HG02571 (cell line): ENCODE results near the gene FLYWCH2.
A peak's percentile ranks its signal among the peaks of the same experiment; 100 is the strongest.

Source experiments
- ATAC-seq: cut with Tn5 transposase; IDR thresholded peaks from one replicate; pipeline ENCODE4 v1.9.1; 2021; ENCODE audit warnings: mild to moderate bottlenecking, moderate library complexity; ENCODE audit not compliant: unreplicated experiment

FLYWCH2 gene

DNA sequence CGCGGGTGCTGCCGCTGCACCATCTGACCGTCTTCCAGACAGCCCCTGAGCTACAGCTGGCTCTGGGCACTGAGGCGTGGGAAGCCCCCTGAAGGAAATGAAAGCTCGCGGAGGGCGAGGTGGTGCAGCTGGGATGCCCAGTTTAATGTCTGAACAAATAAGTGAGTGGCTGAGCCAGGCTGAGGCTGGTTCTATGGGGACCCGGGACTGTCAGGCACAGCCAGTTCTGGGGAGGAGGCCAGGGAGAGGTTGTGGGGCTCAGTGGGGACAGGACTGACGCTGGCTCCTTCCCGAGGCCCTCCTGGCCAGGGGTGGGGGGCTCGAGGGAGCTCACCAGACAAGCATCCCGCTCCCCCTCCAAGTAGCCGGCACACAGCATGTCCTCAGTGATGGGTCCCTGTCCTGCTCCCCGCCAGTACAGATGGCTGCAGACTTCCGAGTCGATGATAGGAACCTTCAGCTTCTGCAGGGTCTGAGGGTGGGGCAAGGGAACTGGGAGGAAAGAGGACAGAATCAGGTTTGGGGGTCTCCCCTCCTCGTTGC lies 29.4 kb upstream of the FLYWCH2 start:
- ATAC-seq: no peak

DNA sequence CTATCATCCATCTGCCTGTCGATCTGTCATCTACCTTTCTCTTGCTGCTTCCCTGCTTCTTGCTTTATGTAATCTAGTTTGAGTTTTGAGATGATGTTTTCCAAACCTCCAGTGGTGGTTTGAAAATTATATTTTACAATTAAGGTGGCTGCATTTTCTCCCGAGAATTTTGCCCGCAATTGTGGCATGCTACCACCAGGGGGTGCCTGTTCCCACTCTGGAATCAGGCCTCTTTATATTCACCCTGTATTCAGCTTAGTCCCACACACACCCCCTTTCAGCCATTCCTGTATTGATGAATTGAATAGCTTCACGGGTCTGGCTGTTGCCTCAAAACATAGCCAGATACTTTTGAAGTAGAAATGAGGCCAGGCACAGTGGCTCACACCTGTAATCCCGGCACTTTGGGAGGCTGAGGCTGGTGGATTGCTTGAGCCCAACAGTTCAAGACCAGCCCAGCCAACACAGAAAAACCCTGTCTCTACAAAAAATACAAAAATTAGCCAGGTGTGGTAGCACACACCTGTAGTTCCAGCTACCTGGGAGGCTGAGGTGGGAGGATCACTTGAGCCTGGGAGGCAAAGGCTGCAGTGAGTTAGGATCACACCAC lies 28.2 kb upstream of the FLYWCH2 start:
- no peak for ATAC-seq

DNA sequence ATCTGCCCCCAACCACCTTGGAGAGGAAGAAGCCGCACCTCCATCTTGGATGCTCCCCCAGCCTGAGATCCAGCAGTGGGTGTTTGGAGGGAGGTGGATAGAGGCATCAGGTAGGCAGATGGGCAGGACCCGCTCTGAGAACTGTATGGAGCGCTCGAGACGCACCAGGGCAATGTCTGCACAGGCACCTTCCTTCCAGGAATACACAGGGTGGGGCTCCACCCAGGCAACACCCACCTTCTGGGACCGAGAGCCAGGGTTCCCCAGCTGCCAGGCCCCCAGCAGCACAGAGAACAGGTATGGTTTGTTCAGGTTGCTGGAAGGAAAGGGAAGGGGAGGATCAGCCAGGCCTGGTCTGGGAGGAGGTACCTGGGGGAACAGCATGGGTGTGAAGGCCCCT lies 27.5 kb upstream of the FLYWCH2 start:
- ATAC-seq: no peak

DNA sequence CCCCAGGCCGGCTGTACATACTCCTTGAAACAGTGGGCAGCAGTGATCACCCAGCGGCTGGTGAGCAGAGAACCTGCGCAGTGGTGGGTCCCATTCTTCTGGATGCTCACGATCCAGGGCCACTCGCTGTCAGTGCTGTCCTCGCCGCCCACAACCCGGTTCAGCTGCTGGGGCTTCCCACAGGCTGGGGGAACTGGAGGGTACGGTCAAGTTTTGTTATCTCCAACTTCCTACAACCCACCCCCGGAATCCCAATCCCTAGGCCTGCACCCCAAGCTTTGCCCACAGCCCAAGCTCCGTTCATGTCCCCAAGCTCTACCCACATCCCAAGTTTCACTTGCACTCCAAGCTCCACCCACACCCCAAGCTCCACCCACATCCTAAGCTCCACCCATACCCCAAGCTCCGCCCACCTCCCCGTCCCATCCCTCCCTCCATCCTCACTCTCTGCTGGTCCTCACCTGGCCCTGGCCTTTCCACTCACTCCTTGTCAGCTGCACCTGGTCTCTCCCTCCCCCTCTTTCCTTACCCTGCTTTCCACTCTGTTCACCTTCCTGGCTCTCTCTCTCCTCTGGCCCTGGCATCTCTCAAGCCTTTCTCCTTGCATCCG lies 26.8 kb upstream of the FLYWCH2 start:
- no peak for ATAC-seq

DNA sequence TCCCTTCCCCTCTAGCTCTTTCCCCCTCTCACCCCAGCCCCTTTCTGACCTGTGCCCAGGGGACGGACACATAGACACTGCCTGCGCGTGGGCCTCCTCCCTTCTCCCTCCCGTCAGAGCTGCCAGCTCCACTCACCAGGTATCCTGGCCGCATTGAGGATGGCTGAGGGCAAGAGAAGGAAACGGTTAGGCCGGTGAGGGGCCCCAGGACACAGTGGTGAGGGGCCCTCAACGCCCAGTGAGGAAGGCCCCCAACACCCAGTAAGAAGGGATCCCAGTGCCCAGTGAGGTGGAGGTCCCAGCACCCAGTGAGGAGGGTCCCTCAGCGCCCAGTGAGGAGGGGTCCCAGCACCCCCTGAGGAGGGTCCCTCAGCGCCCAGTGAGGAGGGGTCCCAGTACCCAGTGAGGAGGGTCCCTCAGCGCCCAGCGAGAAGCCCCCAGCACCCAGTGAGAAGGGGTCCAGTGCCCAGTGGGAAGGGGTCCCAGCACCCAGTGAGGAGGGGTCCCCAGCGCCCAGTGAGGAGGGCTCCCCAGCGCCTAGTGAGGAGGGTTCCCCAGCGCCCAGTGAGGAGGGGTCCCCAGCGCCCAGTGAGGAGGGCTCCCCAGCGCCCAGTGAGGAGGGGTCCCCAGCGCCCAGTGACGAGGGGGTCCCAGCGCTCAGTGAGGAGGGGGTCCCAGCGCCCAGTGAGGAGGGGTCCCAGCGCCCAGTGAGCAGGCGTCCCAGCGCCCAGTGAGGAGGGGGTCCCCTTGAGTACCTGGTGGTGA lies 26.1 kb upstream of the FLYWCH2 start:
- ATAC-seq: no peak

DNA sequence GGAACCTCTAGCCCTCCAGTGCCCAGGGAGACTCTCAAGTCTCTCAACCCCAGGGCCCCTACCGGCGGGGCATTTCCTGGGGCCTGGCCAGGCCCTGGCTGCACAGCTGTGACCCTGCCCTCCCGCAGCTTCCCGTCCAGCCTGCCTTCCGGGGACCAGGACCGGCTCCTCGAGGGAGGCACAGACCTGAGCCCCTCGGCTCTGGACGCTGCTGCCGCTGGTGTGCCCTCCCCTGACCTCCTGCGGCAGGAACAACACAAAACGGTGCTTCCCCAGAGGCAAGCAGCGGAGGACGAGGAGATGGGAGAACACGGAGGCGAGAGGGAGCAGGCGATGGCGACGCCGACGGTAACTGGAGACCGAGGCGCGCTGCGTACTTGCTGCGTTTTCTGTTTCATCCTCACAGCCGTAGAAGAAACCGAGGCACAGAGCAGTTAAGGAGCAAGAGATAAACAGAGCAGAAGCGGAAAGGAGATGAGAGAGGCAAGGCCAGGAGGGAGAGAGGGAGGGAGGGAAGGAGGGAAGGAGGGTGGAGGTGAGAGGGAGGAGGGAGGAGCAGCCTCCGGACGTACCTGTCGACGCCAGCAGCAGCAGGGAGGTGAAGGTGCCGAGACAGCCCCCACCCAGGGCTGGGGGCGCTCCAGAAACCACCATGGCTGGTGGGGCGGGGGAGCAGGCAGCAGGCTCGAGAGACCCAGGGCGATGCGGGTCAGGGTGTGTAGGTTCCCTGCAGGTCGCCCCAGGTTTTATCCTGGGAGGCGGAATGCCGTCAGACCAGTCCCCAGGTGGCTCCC lies 25.4 kb upstream of the FLYWCH2 start, which contains the start of gene PRSS22:
Gene PRSS22 (minus strand): TSS at position 720 of the 794 bp plus-strand sequence. CDS start 66 bp downstream, at position 654.
- ATAC-seq: no peak

DNA sequence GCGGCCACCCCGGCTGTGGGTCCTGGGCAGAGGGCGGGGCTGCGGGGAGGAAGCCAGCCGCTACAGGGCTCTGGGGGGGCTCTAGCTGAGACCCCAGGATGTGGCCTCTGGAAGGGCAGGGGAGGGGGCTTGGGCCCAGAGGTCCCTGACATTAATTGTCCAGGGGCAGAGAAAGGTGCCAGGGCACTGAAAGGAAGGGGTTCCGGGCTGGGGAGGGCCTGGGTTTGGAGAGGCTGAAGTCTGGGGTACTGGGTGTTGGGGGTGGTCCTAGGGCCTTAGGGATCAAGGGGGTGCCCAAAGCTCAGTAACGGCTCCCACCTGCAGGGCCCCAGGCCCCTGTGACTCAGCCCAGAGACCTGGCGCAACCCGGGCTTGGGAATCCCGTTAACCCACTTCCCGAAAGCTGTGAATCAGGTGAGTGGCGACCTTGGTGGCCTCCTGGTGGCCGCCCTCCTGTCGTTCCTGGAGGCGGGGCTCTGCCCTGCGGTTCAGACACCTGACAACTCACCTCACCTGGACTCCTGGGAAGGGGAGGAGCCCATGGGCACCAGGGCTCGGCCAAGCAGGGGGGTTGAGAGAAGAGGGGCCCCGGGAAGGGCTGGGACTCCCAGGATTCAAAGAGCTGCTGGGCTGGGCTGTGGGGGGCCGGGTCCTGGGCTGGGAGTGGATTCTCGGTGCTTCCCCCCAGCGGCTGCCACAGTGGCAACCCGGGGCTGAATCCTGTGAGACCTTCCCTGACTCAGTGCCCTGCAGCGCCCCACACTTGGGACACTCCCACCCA lies 24.6 kb upstream of the FLYWCH2 start:
- no peak for ATAC-seq

DNA sequence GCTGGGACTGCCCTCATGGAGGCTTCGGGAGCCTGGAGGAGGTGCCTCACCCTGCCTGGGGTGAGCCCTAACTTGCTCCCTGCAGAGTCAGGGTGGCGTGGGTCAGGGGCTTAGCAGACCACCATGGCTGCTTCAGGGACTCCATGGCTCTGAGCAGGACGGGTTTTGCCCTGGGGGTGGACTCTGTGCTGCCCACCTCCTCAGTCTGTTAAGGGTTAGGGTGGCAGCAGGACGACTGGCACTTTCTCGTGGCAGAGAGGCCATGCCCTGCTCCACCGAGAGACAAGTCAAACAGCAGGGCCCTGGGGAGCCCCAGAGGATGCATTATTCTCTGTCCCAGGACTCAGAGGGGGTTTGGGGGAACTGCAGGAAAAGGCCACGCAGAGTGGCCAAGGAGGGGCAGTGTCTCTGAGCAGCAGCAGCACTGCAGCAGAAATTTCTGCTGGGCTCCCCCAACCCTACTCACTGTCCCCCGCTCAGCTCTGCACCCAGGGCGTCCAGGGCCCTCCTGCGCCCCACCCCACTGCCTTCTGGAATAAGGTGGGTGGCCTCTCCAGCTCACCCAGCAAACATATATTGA lies 23.2 kb upstream of the FLYWCH2 start:
- ATAC-seq: no peak

DNA sequence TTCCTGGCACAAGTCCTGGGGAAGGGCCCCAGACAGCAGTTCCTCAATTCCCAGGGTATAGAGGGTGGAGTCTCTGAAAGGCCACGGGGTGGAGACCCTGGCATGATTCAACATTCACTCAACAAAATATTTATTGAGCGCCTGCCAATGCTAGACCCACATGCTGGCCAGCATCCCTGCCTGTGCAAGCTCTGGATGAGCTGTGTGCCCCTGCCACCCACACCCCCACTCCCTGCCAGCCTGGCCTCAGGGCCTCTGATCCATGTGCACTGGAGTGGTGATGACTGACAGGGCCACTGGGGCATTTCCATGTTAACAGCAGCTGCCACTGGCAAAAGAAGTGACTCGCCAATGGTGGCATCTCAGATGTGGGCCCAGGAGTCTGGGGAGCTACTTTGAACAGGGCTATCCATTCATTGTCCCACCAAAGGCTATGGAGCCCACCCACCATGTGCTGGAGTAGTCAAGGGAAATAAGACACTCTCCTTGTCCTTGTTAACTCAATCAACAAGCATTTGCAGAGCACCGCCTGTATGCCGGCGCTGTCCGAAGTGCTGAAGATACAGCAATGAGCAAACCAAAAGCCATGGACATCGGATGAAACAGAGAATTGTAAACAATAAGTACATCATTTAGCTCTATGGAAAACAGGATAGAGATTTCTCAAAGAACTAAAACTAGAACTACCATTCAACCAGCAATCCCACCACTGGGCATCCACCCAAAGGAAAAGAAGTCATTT lies 22.0 kb upstream of the FLYWCH2 start:
- no peak for ATAC-seq

DNA sequence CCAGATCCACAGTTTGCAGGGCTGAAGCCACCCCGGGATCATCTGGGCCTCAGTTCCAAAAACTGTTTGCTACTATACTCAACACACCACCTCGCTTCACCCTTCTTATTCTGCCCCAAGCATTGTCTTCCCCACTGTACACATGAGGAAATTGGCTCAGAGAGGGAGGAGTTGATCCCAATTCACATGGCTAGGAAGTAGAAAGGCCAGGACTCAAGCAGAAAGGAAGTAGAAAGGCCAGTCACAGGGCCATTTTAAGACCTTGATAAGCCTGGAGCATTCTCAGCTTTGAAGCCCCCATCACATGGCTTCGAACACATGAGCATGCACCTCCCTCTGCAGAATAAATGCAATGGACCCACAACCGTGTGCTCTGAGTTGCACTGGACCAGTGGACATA lies 17.4 kb upstream of the FLYWCH2 start:
- no peak for ATAC-seq

DNA sequence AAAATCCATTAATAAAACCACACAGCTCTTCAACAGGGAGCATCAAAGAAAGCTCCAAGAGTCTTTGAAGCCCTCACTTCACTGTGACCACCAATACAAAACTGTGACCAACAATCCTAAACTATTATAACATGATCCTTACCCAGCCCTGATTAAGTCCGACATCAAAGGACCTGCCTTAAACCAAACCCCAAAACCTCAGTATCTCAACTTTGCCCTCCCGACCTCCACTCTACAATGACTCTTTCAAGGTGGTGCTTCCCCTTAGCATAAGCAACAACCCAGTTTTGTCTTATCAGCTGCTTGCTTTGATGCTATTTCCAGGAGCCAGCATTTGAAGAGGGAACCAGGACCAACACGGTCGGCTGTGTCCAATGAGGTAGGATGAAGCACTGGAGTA lies 16.6 kb upstream of the FLYWCH2 start:
- ATAC-seq: no peak

DNA sequence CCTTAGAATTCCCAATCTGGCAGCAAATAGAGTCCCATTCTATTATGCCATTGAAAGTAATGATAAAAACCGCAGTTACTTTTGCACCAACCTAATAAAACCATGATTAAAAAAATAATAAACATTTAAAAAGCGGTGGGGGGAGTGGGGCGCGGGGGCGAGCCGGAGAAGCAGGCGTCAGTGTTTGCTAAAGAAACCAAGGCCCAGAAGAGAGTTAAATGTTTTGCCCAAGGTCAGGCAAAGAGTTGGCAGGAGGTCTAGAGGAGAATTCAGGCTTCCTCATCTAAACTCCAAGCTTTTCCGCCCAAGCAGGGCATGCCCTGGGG lies 15.4 kb upstream of the FLYWCH2 start:
- no peak for ATAC-seq

DNA sequence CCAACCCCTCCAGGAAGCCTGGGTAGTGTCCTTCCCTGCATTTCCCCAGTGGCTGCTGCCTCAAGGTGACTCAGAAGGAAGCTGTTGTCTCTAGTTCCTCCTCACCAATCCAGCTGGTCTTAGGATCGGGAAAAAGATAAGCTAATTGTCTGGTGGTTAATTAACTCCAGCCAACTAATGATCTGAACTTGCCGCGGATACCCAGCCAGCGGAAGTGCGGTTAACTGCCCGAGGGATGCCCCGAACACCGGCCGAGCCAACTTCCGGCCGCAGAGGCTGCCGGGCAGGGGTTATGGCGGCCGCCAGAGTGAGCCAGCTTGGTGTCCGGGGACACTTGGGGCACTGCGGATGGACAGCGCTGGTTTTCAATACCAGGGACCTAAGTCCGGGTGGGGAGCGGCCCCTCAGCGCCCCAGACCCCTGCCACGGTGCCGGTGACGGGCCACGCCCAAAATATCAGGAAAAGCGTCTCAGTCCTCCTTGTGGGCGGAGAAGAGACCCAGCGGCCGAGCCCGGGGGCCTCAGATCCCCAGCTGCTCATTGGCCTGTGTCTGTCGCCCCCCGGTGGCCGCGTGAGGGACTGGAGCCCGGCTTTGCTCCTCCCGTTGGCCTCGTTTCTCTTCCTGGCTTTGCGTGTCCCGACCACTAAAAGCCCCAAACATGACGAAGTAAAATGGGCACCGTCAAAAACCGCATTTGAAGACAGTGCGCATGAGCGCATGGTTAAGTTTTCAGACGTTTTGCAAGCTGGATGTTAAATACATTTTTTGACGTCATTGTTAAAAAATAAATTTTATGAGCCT lies 14.8 kb upstream of the FLYWCH2 start:
- peak; percentile 81 for ATAC-seq

DNA sequence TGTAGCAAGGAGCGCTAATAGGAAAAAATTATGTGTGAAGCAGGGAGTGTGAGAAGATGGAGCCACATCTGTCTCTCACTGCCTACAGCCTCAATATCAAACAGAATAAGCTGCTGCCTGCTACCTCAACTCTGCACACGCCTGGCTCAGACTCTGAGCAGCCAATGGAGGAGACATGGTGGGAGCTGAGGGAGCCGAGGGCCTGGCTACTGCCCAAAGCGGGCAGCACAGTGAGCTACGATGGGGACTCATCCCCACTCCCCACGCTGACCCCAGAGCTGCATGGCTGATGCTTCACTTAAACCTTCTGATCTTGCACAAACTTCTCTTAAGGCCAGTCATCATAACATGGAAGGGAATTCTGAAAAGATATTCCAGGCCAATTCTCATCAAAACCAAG lies 11.1 kb upstream of the FLYWCH2 start:
- ATAC-seq: no peak

DNA sequence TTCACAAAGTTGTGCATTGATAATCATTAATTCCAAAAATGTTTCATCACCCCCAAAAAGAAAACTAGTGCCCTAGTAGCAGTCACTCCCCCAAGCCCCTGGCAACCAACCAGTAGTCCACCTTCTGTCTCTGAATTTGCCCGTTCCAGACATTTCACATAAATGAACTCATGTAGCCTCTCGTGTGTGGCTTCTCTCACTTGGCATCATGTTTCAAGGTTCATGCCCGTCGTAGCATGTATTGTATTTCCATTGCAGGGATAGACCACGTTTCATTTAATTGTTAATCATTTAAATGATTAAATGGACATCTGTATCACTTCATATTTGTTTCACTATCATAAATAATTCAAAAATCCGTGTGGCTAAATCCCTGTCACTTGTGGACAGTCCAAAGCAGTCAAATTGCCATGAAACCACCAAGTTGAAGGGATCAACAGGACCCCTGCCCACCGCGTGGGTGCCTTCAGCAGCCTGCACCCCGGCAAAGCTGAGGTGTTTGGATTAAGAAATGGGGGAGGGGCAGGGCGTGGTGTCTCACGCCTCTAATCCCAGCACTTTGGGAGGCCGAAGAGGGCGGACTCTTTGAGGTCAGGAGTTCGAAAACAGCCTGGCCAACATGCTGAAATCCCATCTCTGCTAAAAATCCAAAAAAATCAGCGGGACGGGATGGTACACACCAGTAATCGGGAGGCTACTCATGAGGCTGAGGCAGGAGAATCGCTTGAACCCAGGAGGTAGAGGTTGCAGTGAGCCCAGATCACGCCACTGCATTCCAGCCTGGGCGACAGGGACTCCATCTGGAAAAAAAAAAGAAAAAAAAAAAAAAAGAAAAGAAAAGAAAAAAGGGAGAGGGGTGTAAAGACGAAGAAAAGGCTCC lies 8.7 kb upstream of the FLYWCH2 start:
- ATAC-seq: no peak

DNA sequence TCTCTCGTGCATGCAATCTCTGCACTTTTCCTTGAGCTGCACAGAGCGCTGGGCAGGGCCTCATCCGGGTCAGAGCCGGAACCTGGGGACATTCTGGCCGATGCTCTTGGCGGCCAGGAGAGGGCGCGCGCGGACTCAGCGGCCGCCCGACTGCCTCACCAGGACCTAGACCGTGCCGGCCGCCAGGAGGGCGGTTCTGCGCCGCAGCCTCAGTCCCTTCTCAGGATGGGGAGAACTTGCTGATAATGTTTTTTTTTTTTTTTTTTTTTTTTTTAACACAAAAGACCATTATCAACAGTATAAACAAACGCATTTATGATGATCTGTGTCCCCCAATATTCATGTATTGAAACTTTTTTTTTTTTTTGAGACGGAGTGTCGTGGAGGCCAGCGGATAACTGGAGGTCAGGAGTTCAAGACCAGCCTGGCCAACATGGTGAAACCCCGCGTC lies 8.1 kb upstream of the FLYWCH2 start:
- ATAC-seq: no peak

DNA sequence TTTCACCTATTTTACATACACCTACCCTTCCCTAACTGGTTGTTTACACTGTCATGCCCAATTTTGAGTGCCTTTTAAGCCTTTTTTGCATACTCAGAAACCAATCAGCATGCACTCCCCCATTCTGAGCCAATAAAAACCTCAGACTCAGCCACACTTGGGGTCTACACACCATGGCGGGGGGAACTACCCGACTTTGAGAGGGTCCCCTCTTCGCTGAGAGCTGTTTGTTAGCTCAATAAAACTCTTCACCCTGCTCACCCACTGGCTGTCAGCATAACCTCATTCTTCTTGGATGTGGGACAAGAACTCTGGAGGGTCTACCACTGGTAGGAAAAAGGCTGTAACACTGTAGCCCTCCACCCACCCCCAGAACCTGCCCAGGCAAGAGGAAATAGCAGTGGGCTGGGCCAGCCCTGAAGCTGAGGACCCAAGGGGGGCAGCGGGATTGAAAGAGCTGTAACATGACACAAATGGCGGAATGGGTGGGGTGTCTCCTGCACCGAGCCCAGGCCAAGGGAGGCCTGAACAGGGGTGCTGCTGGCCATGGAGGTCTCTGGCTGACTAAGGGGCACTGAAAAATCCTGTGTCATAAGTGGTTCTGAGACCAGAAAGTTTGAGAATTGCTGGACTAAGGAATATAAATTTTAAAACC lies 3.0 kb upstream of the FLYWCH2 start:
- no peak for ATAC-seq
